PC-9 (cell line): ENCODE data around the gene GMPPA.

Experiments
- EZH2 ChIP-seq: fragments of 200-600 bp; sonication (generic); IDR thresholded peaks from 2 replicates; pipeline ENCODE4 v1.8.0; 2017; ENCODE audit warnings: antibody characterized with exemption, low read depth
- TF ChIP-seq, protein P1 (sequence below): fragments of 200-600 bp; sonication (generic); conservative IDR thresholded peaks from 2 replicates; pipeline ENCODE4 v1.6.1; 2017; ENCODE audit warnings: mixed run types, antibody characterized with exemption, mild to moderate bottlenecking, moderate library complexity

DNA sequence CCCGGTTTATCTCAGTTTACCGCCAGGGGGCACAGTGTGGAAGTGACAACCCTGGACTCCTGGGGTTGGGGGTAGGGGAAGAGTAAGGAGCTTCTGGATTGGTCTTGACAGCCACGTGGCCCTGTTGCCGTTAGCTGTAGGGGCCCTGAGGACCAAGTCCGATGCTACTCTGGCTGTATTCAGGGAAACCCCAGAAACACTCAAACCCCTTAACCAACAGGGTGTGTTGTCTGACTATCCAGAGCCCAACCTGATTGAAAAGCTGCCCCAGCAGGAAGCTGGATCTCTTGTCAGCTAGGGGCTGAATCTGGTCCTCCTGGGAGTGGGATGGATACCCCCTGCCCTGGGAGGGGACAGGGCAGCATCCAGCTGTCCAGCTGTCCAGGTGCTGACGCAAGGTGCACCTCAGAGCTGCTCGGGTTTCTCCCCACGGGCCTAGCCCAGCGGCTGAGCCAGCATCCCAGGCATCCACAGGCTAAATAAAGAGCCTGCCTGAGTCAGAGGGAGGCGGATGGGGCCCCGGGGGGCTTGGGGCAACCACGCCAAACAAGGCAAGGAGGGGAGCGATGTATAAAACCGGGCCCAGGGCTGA is 3.1 kb upstream of the GMPPA start:
- TF ChIP-seq, protein P1, sequence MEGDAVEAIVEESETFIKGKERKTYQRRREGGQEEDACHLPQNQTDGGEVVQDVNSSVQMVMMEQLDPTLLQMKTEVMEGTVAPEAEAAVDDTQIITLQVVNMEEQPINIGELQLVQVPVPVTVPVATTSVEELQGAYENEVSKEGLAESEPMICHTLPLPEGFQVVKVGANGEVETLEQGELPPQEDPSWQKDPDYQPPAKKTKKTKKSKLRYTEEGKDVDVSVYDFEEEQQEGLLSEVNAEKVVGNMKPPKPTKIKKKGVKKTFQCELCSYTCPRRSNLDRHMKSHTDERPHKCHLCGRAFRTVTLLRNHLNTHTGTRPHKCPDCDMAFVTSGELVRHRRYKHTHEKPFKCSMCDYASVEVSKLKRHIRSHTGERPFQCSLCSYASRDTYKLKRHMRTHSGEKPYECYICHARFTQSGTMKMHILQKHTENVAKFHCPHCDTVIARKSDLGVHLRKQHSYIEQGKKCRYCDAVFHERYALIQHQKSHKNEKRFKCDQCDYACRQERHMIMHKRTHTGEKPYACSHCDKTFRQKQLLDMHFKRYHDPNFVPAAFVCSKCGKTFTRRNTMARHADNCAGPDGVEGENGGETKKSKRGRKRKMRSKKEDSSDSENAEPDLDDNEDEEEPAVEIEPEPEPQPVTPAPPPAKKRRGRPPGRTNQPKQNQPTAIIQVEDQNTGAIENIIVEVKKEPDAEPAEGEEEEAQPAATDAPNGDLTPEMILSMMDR = peak; percentile 77; the same call in 1 of the 2 replicates
- no peak for TF ChIP-seq EZH2
